Measurements from ENCODE around the gene GOLGA3.
"Not testable (repeated sequence)": the region's sequence is repeated elsewhere in the genome, so short reads cannot be mapped to it uniquely, and the experiment has no call there.

GOLGA3 gene

GRCh38 chr12:132828706-132829534 lies at the start of gene GOLGA3:
TSS of gene GOLGA3 (minus strand) at chr12:132828869. CDS start at chr12:132822128, 6,741 bp downstream.
- no peak for TF ChIP-seq CTCF (IDR thresholded peaks at IDR 0.05; ENCODE audit: extremely low read depth, missing control alignments)
- DNase-seq (ENCODE audit: low spot score), result peak; percentile 99

GRCh38 chr12:132874620-132875019 lies 46.0 kb upstream of the GOLGA3 start:
- DNase-seq (ENCODE audit: low spot score), result not testable (repeated sequence)

GRCh38 chr12:132874175-132874574 lies 45.5 kb upstream of the GOLGA3 start:
- no peak for TF ChIP-seq CTCF (IDR thresholded peaks at IDR 0.05; ENCODE audit: extremely low read depth, missing control alignments)
- no peak for DNase-seq (ENCODE audit: low spot score)

- TF ChIP-seq CTCF (IDR thresholded peaks at IDR 0.05; ENCODE audit: extremely low read depth, missing control alignments), result no peak
- DNase-seq (ENCODE audit: low spot score), result no peak
Observed at GRCh38 chr12:132873724-132874123, 45.1 kb upstream of the GOLGA3 start.

- DNase-seq (ENCODE audit: low spot score), result no peak
- TF ChIP-seq CTCF (IDR thresholded peaks at IDR 0.05; ENCODE audit: extremely low read depth, missing control alignments), result no peak
Observed at GRCh38 chr12:132872975-132873421, 44.3 kb upstream of the GOLGA3 start.

- no peak for DNase-seq (ENCODE audit: low spot score)
- no peak for TF ChIP-seq CTCF (IDR thresholded peaks at IDR 0.05; ENCODE audit: extremely low read depth, missing control alignments)
Observed at GRCh38 chr12:132872073-132872855, 43.6 kb upstream of the GOLGA3 start.

- TF ChIP-seq CTCF (IDR thresholded peaks at IDR 0.05; ENCODE audit: extremely low read depth, missing control alignments), result no peak
- DNase-seq (ENCODE audit: low spot score), result no peak
Observed at GRCh38 chr12:132869551-132869950, 40.9 kb upstream of the GOLGA3 start.
